ENCODE measurements around the gene TMEM150A. TPM values are rescaled to one million over a fixed set of nuclear protein-coding genes. Genes with fewer than 3 reads are reported as not detected.
"Not testable (repeated sequence)": the region's sequence is repeated elsewhere in the genome, so short reads cannot be mapped to it uniquely, and the experiment has no call there.

Gene TMEM150A
- total RNA-seq, 2 experiments from 2014 or later, result 0.92 to 1.1 TPM

DNA sequence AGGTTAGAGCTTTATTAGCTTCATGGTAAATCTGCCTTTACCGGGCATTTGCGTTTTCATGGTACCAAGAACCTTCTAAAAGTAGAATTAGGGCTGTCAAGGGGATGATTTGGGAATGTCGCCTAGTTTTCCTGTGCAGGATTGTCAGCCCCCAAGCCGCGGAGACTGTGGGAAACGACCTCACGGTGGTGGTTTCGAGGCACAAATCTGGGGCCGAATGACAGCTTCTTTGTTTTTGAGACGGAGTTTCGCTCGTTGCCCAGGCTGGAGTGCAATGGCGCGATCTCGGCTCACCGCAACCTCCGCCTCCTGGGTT, 12.9 kb upstream of the TMEM150A start:
- Histone ChIP-seq H4K20me1 (ENCODE audit: insufficient read depth, low read length) (peaks cover 12% of the 10 kb centered on the region; the same call in 1 of the 2 replicates), H3K36me3 (ENCODE audit: insufficient read depth, low read length) (peaks cover 33% of the 10 kb centered on the region), H3K9me3 (ENCODE audit: low read length) (no peaks in the 10 kb centered on the region), H3K4me3 (ENCODE audit: low read depth, low read length, poor library complexity, severe bottlenecking) (peak overlapping the region; percentile 80), H3K27ac (ENCODE audit: low read depth, low read length, poor library complexity, severe bottlenecking) (peak overlapping the region; percentile 65), H3K4me2 (ENCODE audit: low read length) (peak overlapping the region; percentile 69), H3K9me2 (ENCODE audit: insufficient read depth, low read length) (no peaks in the 10 kb centered on the region), H3K4me1 (ENCODE audit: insufficient read depth, low read length, poor library complexity, severe bottlenecking) (peaks cover 31% of the 10 kb centered on the region), H2AFZ (ENCODE audit: low read length) (peak overlapping the region; percentile 61; the same call in 1 of the 2 replicates), H3K79me2 (ENCODE audit: insufficient read depth, low read depth, low read length) (peaks cover 65% of the 10 kb centered on the region)
- CTCF ChIA-PET (ENCODE audit: unreplicated experiment), result interaction anchor here (0.6 kb wide), 2 partner anchors 78 to 178 kb away, joined by 5 to 6 read pairs; no protein-coding TSS in a partner anchor
- POLR2A ChIA-PET, result interaction anchor here (0.6 to 1.5 kb wide), 6 partner anchors 10 to 647 kb away, joined by 3 to 4 read pairs (median 4); partner anchors contain the start of gene GGCX
- DNase-seq (ENCODE audit: low spot score), result no peak
- TF ChIP-seq, protein P1, sequence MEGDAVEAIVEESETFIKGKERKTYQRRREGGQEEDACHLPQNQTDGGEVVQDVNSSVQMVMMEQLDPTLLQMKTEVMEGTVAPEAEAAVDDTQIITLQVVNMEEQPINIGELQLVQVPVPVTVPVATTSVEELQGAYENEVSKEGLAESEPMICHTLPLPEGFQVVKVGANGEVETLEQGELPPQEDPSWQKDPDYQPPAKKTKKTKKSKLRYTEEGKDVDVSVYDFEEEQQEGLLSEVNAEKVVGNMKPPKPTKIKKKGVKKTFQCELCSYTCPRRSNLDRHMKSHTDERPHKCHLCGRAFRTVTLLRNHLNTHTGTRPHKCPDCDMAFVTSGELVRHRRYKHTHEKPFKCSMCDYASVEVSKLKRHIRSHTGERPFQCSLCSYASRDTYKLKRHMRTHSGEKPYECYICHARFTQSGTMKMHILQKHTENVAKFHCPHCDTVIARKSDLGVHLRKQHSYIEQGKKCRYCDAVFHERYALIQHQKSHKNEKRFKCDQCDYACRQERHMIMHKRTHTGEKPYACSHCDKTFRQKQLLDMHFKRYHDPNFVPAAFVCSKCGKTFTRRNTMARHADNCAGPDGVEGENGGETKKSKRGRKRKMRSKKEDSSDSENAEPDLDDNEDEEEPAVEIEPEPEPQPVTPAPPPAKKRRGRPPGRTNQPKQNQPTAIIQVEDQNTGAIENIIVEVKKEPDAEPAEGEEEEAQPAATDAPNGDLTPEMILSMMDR (conservative IDR thresholded peaks at IDR 0.05; ENCODE audit: low read length), result no peak
- TF ChIP-seq EZH2phosphoT487 (IDR thresholded peaks at IDR 0.05; ENCODE audit: borderline replicate concordance, low read depth, low read length), result no peak
- BruUV-seq (replicated peaks), result no TSS peak
- intact Hi-C loops (cut with micrococcal nuclease; ENCODE audit: unreplicated experiment), result no loop called here

DNA sequence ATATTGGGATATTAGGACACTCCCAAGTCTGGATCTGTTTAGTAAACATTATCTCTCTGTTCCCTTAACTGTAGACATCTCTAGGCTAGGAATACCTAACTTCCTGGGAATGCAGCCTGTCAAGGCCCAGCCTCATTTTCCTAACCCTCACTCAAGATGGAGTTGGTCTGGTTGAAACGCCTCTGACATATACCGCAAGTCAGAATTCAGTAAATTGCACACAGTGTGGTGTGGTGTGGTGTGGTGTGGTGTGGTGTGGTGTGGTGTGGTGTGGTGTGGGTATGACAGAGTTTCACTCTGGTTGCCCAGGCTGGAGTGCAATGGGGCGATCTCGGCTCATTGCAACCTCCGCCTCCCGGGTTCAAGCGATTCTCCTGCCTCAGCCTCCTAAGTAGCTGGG, 12.3 kb upstream of the TMEM150A start:
- H3K27ac ChIP-seq (ENCODE audit: low read depth, low read length, poor library complexity, severe bottlenecking); H3K9me3 ChIP-seq (ENCODE audit: low read length); BruUV-seq (replicated peaks); H2AFZ ChIP-seq (ENCODE audit: low read length); H3K4me3 ChIP-seq (ENCODE audit: low read depth, low read length, poor library complexity, severe bottlenecking); intact Hi-C loops (cut with micrococcal nuclease; ENCODE audit: unreplicated experiment); H3K4me2 ChIP-seq (ENCODE audit: low read length); H3K9me2 ChIP-seq (ENCODE audit: insufficient read depth, low read length); DNase-seq (ENCODE audit: low spot score): not testable (repeated sequence)
- Histone ChIP-seq H3K4me1 (ENCODE audit: insufficient read depth, low read length, poor library complexity, severe bottlenecking) (peaks cover 35% of the 10 kb centered on the region), H4K20me1 (ENCODE audit: insufficient read depth, low read length) (peaks cover 12% of the 10 kb centered on the region; the same call in 1 of the 2 replicates), H3K79me2 (ENCODE audit: insufficient read depth, low read depth, low read length) (peaks cover 66% of the 10 kb centered on the region), H3K36me3 (ENCODE audit: insufficient read depth, low read length) (peaks cover 32% of the 10 kb centered on the region)
- POLR2A ChIA-PET, result interaction anchor here (1.0 to 1.5 kb wide), 3 partner anchors 10 to 78 kb away, joined by 3 to 4 read pairs (median 4); partner anchors contain the start of gene GGCX
- CTCF ChIA-PET (ENCODE audit: unreplicated experiment), result interaction anchor here (0.6 kb wide), 1 partner anchor 177 kb away, joined by 6 read pairs; no protein-coding TSS in a partner anchor

DNA sequence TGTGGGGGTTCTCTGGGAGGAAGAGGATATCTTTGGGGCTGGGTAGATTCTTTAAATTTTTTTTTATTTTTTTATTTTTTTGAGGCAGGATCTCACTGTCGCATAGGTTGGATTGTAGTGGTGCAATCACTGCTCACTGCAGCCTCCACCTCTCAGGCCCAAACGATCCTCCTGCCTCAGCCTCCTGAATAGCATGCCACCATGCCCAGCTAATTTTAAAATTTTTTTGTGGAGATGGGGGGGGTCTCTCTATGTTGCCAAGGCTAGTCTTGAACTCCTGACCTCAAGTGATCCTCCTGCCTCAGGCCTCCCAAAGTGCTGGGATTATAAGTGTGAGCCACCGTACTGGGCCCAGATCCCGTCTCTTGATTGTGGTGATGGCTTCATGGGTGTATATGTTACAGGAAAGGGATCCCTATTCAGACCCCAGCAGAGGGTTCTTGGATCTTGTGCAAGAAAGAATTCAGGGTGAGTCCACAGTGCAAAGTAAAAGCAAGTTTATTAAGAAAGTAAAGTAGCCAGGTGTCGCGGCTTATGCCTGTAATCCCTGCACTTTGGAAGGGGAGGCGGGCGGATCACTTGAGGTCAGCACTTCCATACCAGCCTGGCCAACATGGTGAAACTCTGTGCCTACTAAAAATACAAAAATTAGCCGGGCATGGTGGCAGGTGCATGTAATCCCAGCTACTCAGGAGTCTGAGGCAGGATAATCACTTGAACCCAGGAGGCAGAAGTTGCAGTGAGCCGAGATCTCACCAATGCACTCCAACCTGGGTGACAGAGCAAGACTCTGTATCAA, 11.4 kb upstream of the TMEM150A start:
- H3K79me2 ChIP-seq (ENCODE audit: insufficient read depth, low read depth, low read length), result peaks cover 57% of the 10 kb centered on the region
- no peak for TF ChIP-seq EZH2phosphoT487 (IDR thresholded peaks at IDR 0.05; ENCODE audit: borderline replicate concordance, low read depth, low read length)
- TF ChIP-seq, protein P1 (conservative IDR thresholded peaks at IDR 0.05; ENCODE audit: low read length), result no peak
- peaks cover 29% of the 10 kb centered on the region for H3K36me3 ChIP-seq (ENCODE audit: insufficient read depth, low read length)
- CTCF ChIA-PET (ENCODE audit: unreplicated experiment), result no interaction called here
- peaks cover 7% of the 10 kb centered on the region; the same call in 1 of the 2 replicates for H4K20me1 ChIP-seq (ENCODE audit: insufficient read depth, low read length)
- no peaks in the 10 kb centered on the region for H3K9me2 ChIP-seq (ENCODE audit: insufficient read depth, low read length)
- no peaks in the 10 kb centered on the region for H3K9me3 ChIP-seq (ENCODE audit: low read length)
- BruUV-seq (replicated peaks), result no TSS peak
- peaks cover 35% of the 10 kb centered on the region for H3K4me1 ChIP-seq (ENCODE audit: insufficient read depth, low read length, poor library complexity, severe bottlenecking)
- H3K27ac ChIP-seq (ENCODE audit: low read depth, low read length, poor library complexity, severe bottlenecking), result no peak overlapping the region
- intact Hi-C loops (cut with micrococcal nuclease; ENCODE audit: unreplicated experiment), result no loop called here
- no peak overlapping the region for H2AFZ ChIP-seq (ENCODE audit: low read length)
- DNase-seq (ENCODE audit: low spot score), result no peak
- POLR2A ChIA-PET, result interaction anchor here (1.5 kb wide), 1 partner anchor 77 kb away, joined by 4 read pairs; no protein-coding TSS in a partner anchor
- H3K4me3 ChIP-seq (ENCODE audit: low read depth, low read length, poor library complexity, severe bottlenecking), result no peak overlapping the region
- H3K4me2 ChIP-seq (ENCODE audit: low read length), result no peak overlapping the region

Measured in OCI-LY7 (cell line).